Astrocyte of the cerebellum (primary cell): ENCODE measurements around the gene ODAD4.

Source experiments
- DNase-seq: peaks from one replicate; pipeline ENCODE4 v3.0.0-alpha.2; 2011; ENCODE audit warnings: low read depth
- H3K4me3 ChIP-seq: 2 replicates; pipeline ENCODE4 v1.5.1; 2011; ENCODE audit warnings: mild to moderate bottlenecking, low read depth, low read length, moderate library complexity
- in situ Hi-C: cut with HindIII; loops from 2 replicates; pipeline ENCODE4 v1.10.0; 2017; ENCODE audit warnings: low sequenced_read_pairs
- TF ChIP-seq, protein P1 (sequence below): IDR thresholded peaks from 2 replicates; pipeline ENCODE4 v1.5.1; 2012; ENCODE audit warnings: low read length, low read depth, moderate library complexity, mild to moderate bottlenecking; ENCODE audit errors: missing control alignments

ODAD4 gene

DNA sequence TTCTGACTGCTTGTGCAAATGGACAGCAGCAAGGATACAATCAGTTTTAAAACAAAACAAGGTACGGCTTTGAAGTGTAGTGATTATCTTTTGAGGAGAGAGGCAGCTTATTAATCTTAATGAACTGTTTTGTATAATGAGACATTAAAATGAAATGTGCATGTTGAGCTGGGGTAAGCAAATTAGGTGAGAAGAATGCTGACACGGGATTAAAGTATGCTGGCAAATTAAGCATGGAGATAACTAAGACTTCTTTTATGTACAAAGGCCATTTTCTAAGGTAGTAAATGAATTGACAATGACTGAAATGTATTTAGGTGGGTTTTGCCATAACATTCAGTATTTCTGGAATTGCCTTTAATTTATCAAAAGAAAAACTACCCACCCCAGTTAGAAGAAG lies 68.1 kb downstream of the ODAD4 start:
- H3K4me3 ChIP-seq = no peak overlapping the region
- TF ChIP-seq, protein P1, sequence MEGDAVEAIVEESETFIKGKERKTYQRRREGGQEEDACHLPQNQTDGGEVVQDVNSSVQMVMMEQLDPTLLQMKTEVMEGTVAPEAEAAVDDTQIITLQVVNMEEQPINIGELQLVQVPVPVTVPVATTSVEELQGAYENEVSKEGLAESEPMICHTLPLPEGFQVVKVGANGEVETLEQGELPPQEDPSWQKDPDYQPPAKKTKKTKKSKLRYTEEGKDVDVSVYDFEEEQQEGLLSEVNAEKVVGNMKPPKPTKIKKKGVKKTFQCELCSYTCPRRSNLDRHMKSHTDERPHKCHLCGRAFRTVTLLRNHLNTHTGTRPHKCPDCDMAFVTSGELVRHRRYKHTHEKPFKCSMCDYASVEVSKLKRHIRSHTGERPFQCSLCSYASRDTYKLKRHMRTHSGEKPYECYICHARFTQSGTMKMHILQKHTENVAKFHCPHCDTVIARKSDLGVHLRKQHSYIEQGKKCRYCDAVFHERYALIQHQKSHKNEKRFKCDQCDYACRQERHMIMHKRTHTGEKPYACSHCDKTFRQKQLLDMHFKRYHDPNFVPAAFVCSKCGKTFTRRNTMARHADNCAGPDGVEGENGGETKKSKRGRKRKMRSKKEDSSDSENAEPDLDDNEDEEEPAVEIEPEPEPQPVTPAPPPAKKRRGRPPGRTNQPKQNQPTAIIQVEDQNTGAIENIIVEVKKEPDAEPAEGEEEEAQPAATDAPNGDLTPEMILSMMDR = no peak
- no peak for DNase-seq
- in situ Hi-C loops = no loop called here

GRCh38 chr17:42000413-42001133 lies 70.2 kb downstream of the ODAD4 start:
- DNase-seq = no peak
- in situ Hi-C loops = no loop called here
- TF ChIP-seq, protein P1 = no peak

DNA sequence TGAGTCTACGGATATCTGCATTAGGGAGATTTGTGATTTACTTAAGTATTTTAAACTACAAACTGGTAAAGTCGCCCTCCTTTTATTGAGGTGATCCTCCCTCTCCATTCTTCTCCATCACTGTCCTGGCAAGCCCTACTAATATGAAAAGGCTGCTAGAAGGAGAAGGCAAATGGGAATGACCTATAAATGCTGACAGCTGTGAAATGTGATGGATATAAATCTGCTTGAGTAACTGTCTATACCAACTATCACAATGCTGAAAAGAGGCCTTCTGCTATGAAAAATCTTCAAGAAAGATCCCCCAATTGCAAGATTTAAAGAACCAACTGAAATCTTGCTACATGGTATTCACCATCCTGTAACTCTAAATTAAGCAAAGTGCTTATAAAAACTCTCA lies 71.3 kb downstream of the ODAD4 start:
- no peak overlapping the region for H3K4me3 ChIP-seq
- DNase-seq = no peak
- in situ Hi-C loops = no loop called here
- TF ChIP-seq, protein P1 = no peak

More at GRCh38 chr17:42000413-42001133, 70.2 kb downstream of the ODAD4 start:
- H3K4me3 ChIP-seq = no peak overlapping the region

GRCh38 chr17:42002175-42002791 lies 71.9 kb downstream of the ODAD4 start:
- in situ Hi-C loops = no loop called here
- TF ChIP-seq, protein P1 = no peak
- H3K4me3 ChIP-seq = no peak overlapping the region
- DNase-seq = no peak

GRCh38 chr17:42002792-42003301 lies 72.4 kb downstream of the ODAD4 start:
- no peak overlapping the region for H3K4me3 ChIP-seq
- TF ChIP-seq, protein P1 = no peak
- in situ Hi-C loops = no loop called here
- peak; percentile 70 for DNase-seq

- DNase-seq = no peak
- no peak overlapping the region for H3K4me3 ChIP-seq
- TF ChIP-seq, protein P1 = no peak
- in situ Hi-C loops = no loop called here
Observed at GRCh38 chr17:42005166-42005565, 74.7 kb downstream of the ODAD4 start.
